ENCODE measurements around the gene RABGAP1L.

The RABGAP1L gene

GRCh38 chr1:174712541-174712940 lies 553.2 kb downstream of the RABGAP1L start:
- no peak for DNase-seq (ENCODE audit: low read depth)

DNA sequence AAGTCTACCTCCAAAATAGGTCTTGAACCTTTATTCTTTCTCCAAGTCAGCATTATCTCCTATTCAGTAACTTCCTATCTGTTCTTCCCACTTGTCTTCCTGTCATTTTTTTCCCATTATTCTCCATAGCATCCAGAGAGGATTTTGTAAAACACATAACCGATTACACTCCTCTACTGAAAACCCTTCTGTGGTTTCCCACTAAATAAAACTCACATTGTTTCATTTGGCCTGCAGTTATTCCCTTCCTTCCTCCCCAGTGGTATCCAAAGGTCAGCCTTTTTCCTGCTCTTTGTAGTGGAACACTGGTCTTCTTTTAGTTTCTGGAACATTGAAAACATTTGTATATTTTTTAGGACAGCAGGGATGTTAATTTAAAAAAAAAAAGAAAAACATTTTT lies 554.5 kb downstream of the RABGAP1L start:
- no peak for DNase-seq (ENCODE audit: low read depth)

GRCh38 chr1:174719194-174719593 lies 559.9 kb downstream of the RABGAP1L start:
- no peak for DNase-seq (ENCODE audit: low read depth)

DNA sequence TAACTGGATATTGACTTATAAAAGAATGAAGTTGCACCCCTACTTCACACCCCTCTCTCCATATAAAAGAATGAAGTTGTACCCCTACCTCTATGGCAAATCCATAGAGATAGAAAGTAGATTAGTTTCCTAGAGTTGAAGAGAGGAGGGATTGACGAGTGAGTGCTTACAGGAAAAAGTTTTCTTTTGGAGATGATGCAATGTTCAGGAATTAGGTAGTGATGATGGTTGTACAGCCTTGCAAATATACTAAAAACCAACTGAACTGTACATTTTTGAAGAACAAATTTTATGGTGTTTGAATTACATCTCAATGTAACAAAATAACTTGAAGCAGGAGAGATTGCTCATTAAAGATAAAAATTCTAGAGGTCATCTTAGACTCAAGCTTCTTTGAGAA lies 561.3 kb downstream of the RABGAP1L start:
- DNase-seq (ENCODE audit: low read depth) = no peak

- DNase-seq (ENCODE audit: low read depth) = no peak
Observed at GRCh38 chr1:174721246-174721645, 561.9 kb downstream of the RABGAP1L start.

GRCh38 chr1:174723816-174724215 lies 564.5 kb downstream of the RABGAP1L start:
- no peak for DNase-seq (ENCODE audit: low read depth)

- DNase-seq (ENCODE audit: low read depth) = no peak
Observed at GRCh38 chr1:174724219-174724618, 564.9 kb downstream of the RABGAP1L start.

GRCh38 chr1:174726167-174726879 lies 567.0 kb downstream of the RABGAP1L start:
- DNase-seq (ENCODE audit: low read depth) = no peak

- DNase-seq (ENCODE audit: low read depth) = no peak
Observed at GRCh38 chr1:174726880-174727585, 567.7 kb downstream of the RABGAP1L start.

GRCh38 chr1:174734270-174734669 lies 575.0 kb downstream of the RABGAP1L start:
- DNase-seq (ENCODE audit: low read depth) = no peak

- DNase-seq (ENCODE audit: low read depth) = no peak
Observed at GRCh38 chr1:174736831-174737230, 577.5 kb downstream of the RABGAP1L start.

DNA sequence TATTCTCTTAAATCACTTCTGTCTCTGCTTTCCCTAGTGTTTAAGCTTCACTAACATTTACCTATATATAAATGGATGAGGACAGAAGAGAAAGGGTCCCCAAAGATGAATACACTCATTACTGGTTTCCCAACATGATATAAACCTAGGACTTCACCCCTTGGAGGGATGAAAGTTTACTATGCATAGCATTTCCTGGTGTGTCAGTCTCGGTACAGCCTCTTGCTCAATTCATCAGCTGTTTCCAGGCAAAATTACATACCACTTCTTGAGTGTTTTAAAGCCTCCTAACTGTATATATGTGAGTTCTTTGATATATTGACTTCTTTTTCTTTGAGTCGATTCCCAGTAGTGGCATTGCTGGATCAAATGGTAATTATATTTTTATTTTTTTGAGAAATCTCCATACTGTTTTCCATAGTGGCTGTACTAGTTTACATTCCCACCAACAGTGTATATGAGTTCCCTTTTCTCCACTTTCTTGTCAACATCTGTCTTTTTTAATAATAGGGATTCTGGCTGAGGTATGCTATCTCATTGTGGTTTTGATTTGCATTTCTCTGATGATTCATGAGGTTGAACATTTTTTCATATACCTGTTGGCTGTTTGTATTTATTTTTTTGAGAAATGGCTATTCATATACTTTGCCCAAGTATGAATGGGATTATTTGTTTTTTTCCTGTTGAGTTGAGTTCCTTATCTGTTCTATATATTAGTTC lies 581.1 kb downstream of the RABGAP1L start:
- DNase-seq (ENCODE audit: low read depth) = no peak

- no peak for DNase-seq (ENCODE audit: low read depth)
Observed at GRCh38 chr1:174742805-174743653, 583.7 kb downstream of the RABGAP1L start.

GRCh38 chr1:174743654-174744561 lies 584.6 kb downstream of the RABGAP1L start:
- no peak for DNase-seq (ENCODE audit: low read depth)

GRCh38 chr1:174744886-174745285 lies 585.6 kb downstream of the RABGAP1L start:
- DNase-seq (ENCODE audit: low read depth) = no peak

GRCh38 chr1:174746024-174746808 lies 586.9 kb downstream of the RABGAP1L start:
- DNase-seq (ENCODE audit: low read depth) = no peak

DNA sequence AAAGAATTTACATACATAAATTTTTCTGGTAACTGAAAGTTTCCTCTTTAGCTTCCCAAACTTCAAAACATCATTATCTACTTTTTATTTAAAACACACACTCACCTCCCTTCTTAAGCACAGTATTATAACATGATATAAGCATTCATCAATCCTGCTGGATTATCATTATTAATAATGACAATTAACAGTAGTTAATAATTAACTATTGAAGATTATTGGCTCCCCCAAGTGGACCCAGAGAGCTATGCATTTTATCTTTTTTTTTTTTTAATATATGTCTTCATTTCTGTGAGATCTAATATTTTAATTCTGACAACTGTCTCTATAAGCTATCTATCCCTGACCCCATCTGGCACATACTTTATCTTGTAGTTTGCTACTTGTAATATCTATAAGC lies 588.3 kb downstream of the RABGAP1L start:
- DNase-seq (ENCODE audit: low read depth) = no peak

- no peak for DNase-seq (ENCODE audit: low read depth)
Observed at GRCh38 chr1:174748586-174748985, 589.3 kb downstream of the RABGAP1L start.

GRCh38 chr1:174753131-174753530 lies 593.8 kb downstream of the RABGAP1L start:
- DNase-seq (ENCODE audit: low read depth) = no peak

DNA sequence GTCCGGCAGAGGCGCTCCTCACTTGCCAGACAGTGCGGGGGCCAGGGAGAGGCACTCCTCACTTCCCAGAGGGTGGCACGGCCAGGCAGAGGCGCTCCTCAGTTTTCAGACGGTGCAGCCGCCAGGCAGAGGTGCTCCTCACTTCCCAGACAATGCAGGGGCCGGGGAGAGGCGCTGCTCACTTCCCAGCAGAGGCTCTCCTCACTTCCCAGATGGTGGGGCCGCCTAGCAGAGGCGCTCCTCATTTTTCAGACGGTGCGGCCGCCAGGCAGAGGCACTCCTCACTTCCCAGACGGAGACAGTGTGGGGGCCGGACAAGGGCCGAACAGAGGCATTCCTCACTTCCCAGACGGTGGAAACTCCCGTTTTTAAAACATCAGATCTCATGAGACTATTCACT lies 602.0 kb downstream of the RABGAP1L start:
- DNase-seq (ENCODE audit: low read depth) = no peak
